Osteocyte (in vitro differentiated cells): ENCODE measurements around the gene IFITM10. TPM values are rescaled to one million over a fixed set of nuclear protein-coding genes. Genes with fewer than 3 reads are reported as not detected.

Experiments used
- total RNA-seq: library from RNA; stranded (reverse); gene quantifications from 2 replicates; pipeline ENCODE4 v1.2.1, GENCODE V29; 2021

The IFITM10 gene
- total RNA-seq, 1 donor from 2014 or later: 24.0 TPM

Other genes starting within 250 kb of the IFITM10 start
- 5.4 and 7.7 TPM in 2 replicates for gene DUSP8, start 178.3 kb downstream of the IFITM10 start, total RNA-seq
- gene KRTAP5-1, start 165.3 kb downstream of the IFITM10 start, total RNA-seq: not detected in 2 replicates
- gene KRTAP5-2, start 152.3 kb downstream of the IFITM10 start, total RNA-seq: not detected in 2 replicates
- not detected in 2 replicates for gene KRTAP5-3, start 142.1 kb downstream of the IFITM10 start, total RNA-seq
- not detected in 2 replicates for gene KRTAP5-4, start 128.5 kb downstream of the IFITM10 start, total RNA-seq
- gene KRTAP5-5, start 120.8 kb downstream of the IFITM10 start, total RNA-seq: not detected in 2 replicates
- gene KRTAP5-6, start 53.4 kb downstream of the IFITM10 start, total RNA-seq: not detected in 2 replicates
- gene CTSD, start 13.3 kb upstream of the IFITM10 start, total RNA-seq: 2,062 and 2,147 TPM in 2 replicates
- 5.0 and 6.2 TPM in 2 replicates for gene SYT8, start 84.4 kb upstream of the IFITM10 start, total RNA-seq
- 1.0 and 1.1 TPM in 2 replicates for gene TNNI2, start 88.4 kb upstream of the IFITM10 start, total RNA-seq
- 26.9 and 29.5 TPM in 2 replicates for gene LSP1, start 102.5 kb upstream of the IFITM10 start, total RNA-seq
- not detected in 2 replicates for gene PRR33, start 141.3 kb upstream of the IFITM10 start, total RNA-seq
- 2.6 and 4.4 TPM in 2 replicates for gene TNNT3, start 169.1 kb upstream of the IFITM10 start, total RNA-seq
- gene MRPL23, start 196.7 kb upstream of the IFITM10 start, total RNA-seq: 28.0 and 29.2 TPM in 2 replicates
- 1,569 and 1,806 TPM in 2 replicates for gene H19, start 247.2 kb upstream of the IFITM10 start, total RNA-seq